ENCODE data around the gene TPPP. TPM values are rescaled to one million over a fixed set of nuclear protein-coding genes. Genes with fewer than 3 reads are reported as not detected.

The TPPP gene
- total and polyA plus RNA-seq, 12 donors, result 0.39 to 9.1 (median 2.0) TPM

GRCh38 chr5:639584-640213, 53.5 kb downstream of the TPPP start:
- H3K27me3 ChIP-seq, result no peaks in the 10 kb centered on the region
- intact Hi-C loops (cut with DNase I), result no loop called here
- no peak overlapping the region for H3K4me3 ChIP-seq
- H3K27ac ChIP-seq, result no peak overlapping the region
- DNase-seq, result no peak
- 94 to 100% (median 98%) methylated on average over 1 to 20 of the region's 20 CpGs for WGBS, 4 donors
- peaks cover 0 to 7% of the 10 kb centered on the region in 2 donors for H3K36me3 ChIP-seq (replicated peaks in 1 of 2)
- no peaks in the 10 kb centered on the region for H3K4me1 ChIP-seq (replicated peaks in 1 of 2)
- TF ChIP-seq, protein P1, sequence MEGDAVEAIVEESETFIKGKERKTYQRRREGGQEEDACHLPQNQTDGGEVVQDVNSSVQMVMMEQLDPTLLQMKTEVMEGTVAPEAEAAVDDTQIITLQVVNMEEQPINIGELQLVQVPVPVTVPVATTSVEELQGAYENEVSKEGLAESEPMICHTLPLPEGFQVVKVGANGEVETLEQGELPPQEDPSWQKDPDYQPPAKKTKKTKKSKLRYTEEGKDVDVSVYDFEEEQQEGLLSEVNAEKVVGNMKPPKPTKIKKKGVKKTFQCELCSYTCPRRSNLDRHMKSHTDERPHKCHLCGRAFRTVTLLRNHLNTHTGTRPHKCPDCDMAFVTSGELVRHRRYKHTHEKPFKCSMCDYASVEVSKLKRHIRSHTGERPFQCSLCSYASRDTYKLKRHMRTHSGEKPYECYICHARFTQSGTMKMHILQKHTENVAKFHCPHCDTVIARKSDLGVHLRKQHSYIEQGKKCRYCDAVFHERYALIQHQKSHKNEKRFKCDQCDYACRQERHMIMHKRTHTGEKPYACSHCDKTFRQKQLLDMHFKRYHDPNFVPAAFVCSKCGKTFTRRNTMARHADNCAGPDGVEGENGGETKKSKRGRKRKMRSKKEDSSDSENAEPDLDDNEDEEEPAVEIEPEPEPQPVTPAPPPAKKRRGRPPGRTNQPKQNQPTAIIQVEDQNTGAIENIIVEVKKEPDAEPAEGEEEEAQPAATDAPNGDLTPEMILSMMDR (IDR thresholded peaks at IDR 0.05), result no peak
- TF ChIP-seq POLR2A (IDR thresholded peaks at IDR 0.05), result no peak
- no peaks in the 10 kb centered on the region for H3K9me3 ChIP-seq (replicated peaks in 1 of 3)

- H3K4me3 ChIP-seq, result no peak overlapping the region
- H3K4me1 ChIP-seq (replicated peaks in 1 of 2), result no peaks in the 10 kb centered on the region
- no peaks in the 10 kb centered on the region for H3K27me3 ChIP-seq
- no peak overlapping the region for H3K27ac ChIP-seq
- TF ChIP-seq, protein P1 (IDR thresholded peaks at IDR 0.05), result no peak
- no peak for TF ChIP-seq POLR2A (IDR thresholded peaks at IDR 0.05)
- WGBS, 4 donors, result 88 to 97% (median 96%) methylated on average over 6 to 9 of the region's 9 CpGs
- no peak for DNase-seq
- intact Hi-C loops (cut with DNase I), result no loop called here
- H3K36me3 ChIP-seq (replicated peaks in 1 of 2), result peaks cover 0 to 7% of the 10 kb centered on the region in 2 donors
- H3K9me3 ChIP-seq (replicated peaks in 1 of 3), result no peaks in the 10 kb centered on the region
Measured at GRCh38 chr5:639253-639530, 54.0 kb downstream of the TPPP start.

DNA sequence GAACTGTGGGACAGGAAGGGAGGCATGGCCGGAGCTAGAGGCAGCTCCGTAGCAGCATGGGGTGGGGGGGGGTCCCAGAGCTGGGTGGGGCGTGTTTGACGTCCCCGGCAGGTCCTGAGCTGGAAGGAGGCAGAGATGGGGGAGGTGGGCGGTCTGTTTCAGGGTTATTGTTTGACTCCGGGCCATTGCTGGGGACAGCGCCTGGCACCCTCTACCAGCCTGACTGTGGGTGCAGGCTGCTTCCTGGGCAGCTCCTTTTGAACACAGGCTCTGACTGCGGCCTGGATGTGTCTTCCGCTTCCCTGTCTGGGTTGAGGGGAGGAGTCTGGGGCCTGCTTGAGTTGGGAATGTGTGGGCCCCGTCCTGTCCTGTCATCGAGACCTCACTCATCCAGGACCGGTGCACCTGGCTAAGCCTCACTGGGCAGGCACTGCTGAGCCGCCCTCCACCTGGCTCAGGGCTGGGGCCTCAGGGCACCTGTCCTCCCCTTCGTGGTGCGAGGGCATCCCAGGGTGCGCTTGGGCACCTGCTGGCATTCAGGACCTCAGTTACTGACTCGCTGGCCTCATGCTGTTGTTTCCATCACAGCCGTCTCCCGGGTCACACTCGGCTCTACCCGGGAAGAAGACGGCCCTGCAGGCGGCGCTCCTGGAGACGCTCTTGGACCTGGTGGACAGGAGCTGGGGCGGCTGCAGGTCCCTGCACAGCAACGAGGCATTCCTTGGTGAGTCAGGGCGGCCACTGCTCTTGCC, 54.5 kb downstream of the TPPP start:
- Histone ChIP-seq H3K27ac (no peak overlapping the region), H3K4me1 (replicated peaks in 1 of 2) (no peaks in the 10 kb centered on the region), H3K9me3 (replicated peaks in 1 of 3) (no peaks in the 10 kb centered on the region), H3K36me3 (replicated peaks in 1 of 2) (peaks cover 0 to 7% of the 10 kb centered on the region in 2 donors), H3K4me3 (no peak overlapping the region), H3K27me3 (no peaks in the 10 kb centered on the region)
- TF ChIP-seq POLR2A (IDR thresholded peaks at IDR 0.05), result no peak
- TF ChIP-seq, protein P1 (IDR thresholded peaks at IDR 0.05), result no peak
- 92 to 98% (median 97%) methylated on average over 17 to 29 of the region's 29 CpGs for WGBS, 4 donors
- DNase-seq, result no peak
- intact Hi-C loops (cut with DNase I), result no loop called here

GRCh38 chr5:637581-638450, 55.3 kb downstream of the TPPP start:
- H3K27me3 ChIP-seq, result no peaks in the 10 kb centered on the region
- peaks cover 0 to 7% of the 10 kb centered on the region in 2 donors for H3K36me3 ChIP-seq (replicated peaks in 1 of 2)
- no peaks in the 10 kb centered on the region for H3K9me3 ChIP-seq (replicated peaks in 1 of 3)
- intact Hi-C loops (cut with DNase I), result no loop called here
- 93 to 97% (median 95%) methylated on average over 33 to 42 of the region's 42 CpGs for WGBS, 4 donors
- no peak overlapping the region for H3K27ac ChIP-seq
- H3K4me1 ChIP-seq (replicated peaks in 1 of 2), result no peaks in the 10 kb centered on the region
- no peak overlapping the region for H3K4me3 ChIP-seq
- no peak for DNase-seq
- TF ChIP-seq, protein P1 (IDR thresholded peaks at IDR 0.05), result no peak
- TF ChIP-seq POLR2A (IDR thresholded peaks at IDR 0.05), result no peak
